HepG2 (cell line): ENCODE measurements around the gene IFNA6. TPM values are rescaled to one million over a fixed set of nuclear protein-coding genes. Genes with fewer than 3 reads are reported as not detected.

Experiments
- ATAC-seq: fragments of 200-7000 bp; cut with Tn5 transposase; 3 replicates; pipeline ENCODE4 v1.9.1; 2020; ENCODE audit warnings: mild to moderate bottlenecking, moderate library complexity
- BruUV-seq: library from RNA; stranded (reverse); fragments of 400-500 nt; replicated peaks from 2 replicates; lab custom pipeline; 2021; lab: Mats Ljungman, UMichigan
- CTCF ChIA-PET: fragments of 300-600 bp; formaldehyde crosslinking; extraction: SDS; loops from one replicate; lab custom pipeline; 2021; ENCODE audit warnings: low total read pairs, inconsistent platforms, low intra/inter-chr PET ratio; lab: Yijun Ruan, JAX
- POLR2A ChIA-PET: fragments of 350-600 bp; sonication (Branson Sonifier 250); formaldehyde crosslinking; loops from one replicate; lab custom pipeline; 2020; ENCODE audit warnings: antibody characterized with exemption, inconsistent platforms; lab: Yijun Ruan, JAX
- DNase-seq: peaks from one replicate; pipeline ENCODE4 v3.0.0-alpha.2; 2015; ENCODE audit warnings: low spot score
- FAIRE-seq: peaks from 3 replicates; lab custom pipeline; 2011; peaks lifted over from hg19 to GRCh38; lab: Jason Lieb, UNC
- H2AFZ ChIP-seq: one replicate; pipeline ENCODE4 v1.6.1; 2011; ENCODE audit warnings: low read length, inconsistent platforms
- H3K27ac ChIP-seq: fragments of 300-600 bp; 3 replicates; pipeline ENCODE4 v1.8.0; 2011; ENCODE audit warnings: mixed run types, mild to moderate bottlenecking, mixed read lengths, low read length, inconsistent platforms; ENCODE audit not compliant: insufficient read depth; ENCODE audit errors: extremely low read length
- H3K27me3 ChIP-seq, 2 experiments: fragments of 200-600 bp in 1 of 2; 2 replicates in 1 of 2; 3 replicates in 1 of 2; pipeline versions ENCODE4 v1.6.0 to v1.8.0; 2011; ENCODE audit warnings: low read length in 2 of 2, mild to moderate bottlenecking in 2 of 2, moderate library complexity in 2 of 2, inconsistent platforms in 1 of 2; ENCODE audit not compliant: insufficient read depth in 2 of 2, control insufficient read depth in 1 of 2
- H3K36me3 ChIP-seq, 2 experiments: fragments of 200-600 bp in 1 of 2; replicated peaks in 1 of 2; 2 replicates in 1 of 2; 3 replicates in 1 of 2; pipeline versions ENCODE4 v1.5.1 to v1.8.0; 2011; ENCODE audit warnings: low read length in 2 of 2, inconsistent platforms in 1 of 2; ENCODE audit not compliant: insufficient read depth in 2 of 2, control insufficient read depth in 1 of 2
- H3K4me1 ChIP-seq: 2 replicates; pipeline ENCODE4 v1.5.1; 2012; ENCODE audit warnings: low read length, inconsistent platforms; ENCODE audit not compliant: insufficient read depth
- H3K4me2 ChIP-seq: 2 replicates; pipeline ENCODE4 v1.6.0; 2011; ENCODE audit warnings: low read depth, low read length, inconsistent platforms
- H3K4me3 ChIP-seq, 3 experiments: fragments of 200-600 bp in 1 of 3; sonication (generic), shearing (Covaris generic) in 1 of 3; replicated peaks in 1 of 3; 2 replicates each; pipeline ENCODE4 v1.5.1; 2011 to 2016; ENCODE audit warnings: low read length in 3 of 3, inconsistent platforms in 2 of 3, low read depth in 2 of 3, mild to moderate bottlenecking in 2 of 3, control low read depth in 1 of 3, mixed read lengths in 1 of 3; ENCODE audit not compliant: insufficient read depth in 1 of 3
- H3K79me2 ChIP-seq: one replicate; pipeline ENCODE4 v1.6.1; 2011; ENCODE audit warnings: low read length, inconsistent platforms; ENCODE audit not compliant: insufficient read depth
- H3K9ac ChIP-seq: 2 replicates; pipeline ENCODE4 v1.6.0; 2011; ENCODE audit warnings: mild to moderate bottlenecking, low read depth, low read length, inconsistent platforms; ENCODE audit not compliant: insufficient read depth
- H3K9me3 ChIP-seq: 2 replicates; pipeline ENCODE4 v1.5.1; 2012; ENCODE audit warnings: mild to moderate bottlenecking, low read length
- H4K20me1 ChIP-seq: 2 replicates; pipeline ENCODE4 v1.6.0; 2011; ENCODE audit warnings: inconsistent platforms, mild to moderate bottlenecking, low read length, moderate library complexity; ENCODE audit not compliant: insufficient read depth
- HNRNPUL1 ChIP-seq: fragments of 200-400 bp; formaldehyde crosslinking; IDR thresholded peaks from 2 replicates; pipeline ENCODE4 v1.6.1; 2017; ENCODE audit warnings: low read depth, mild to moderate bottlenecking, low read length, moderate library complexity
- NCOA1 ChIP-seq: sonication (generic); formaldehyde crosslinking; IDR thresholded peaks from 2 replicates; pipeline ENCODE4 v1.9.0; 2021; ENCODE audit warnings: missing genetic modification reagents
- NR3C1 ChIP-seq: sonication (generic); formaldehyde crosslinking; IDR thresholded peaks from 2 replicates; pipeline ENCODE4 v1.4.0; 2020; ENCODE audit warnings: missing genetic modification reagents
- PPARG ChIP-seq: conservative IDR thresholded peaks from 2 replicates; pipeline ENCODE4 v1.6.1; 2016; ENCODE audit warnings: missing biosample characterization, missing genetic modification reagents
- RBM39 ChIP-seq: fragments of 200-400 bp; formaldehyde crosslinking; IDR thresholded peaks from one replicate; pipeline ENCODE4 v1.6.1; 2018; ENCODE audit warnings: antibody characterized with exemption, mild to moderate bottlenecking, low read depth, low read length; ENCODE audit not compliant: poor library complexity, severe bottlenecking
- RFX3 ChIP-seq: IDR thresholded peaks from 2 replicates; pipeline ENCODE4 v1.6.1; 2016; ENCODE audit warnings: missing biosample characterization, missing genetic modification reagents
- SAFB2 ChIP-seq: sonication (generic); formaldehyde crosslinking; IDR thresholded peaks from 2 replicates; pipeline ENCODE4 v1.5.1; 2020; ENCODE audit warnings: missing genetic modification reagents, low read depth, mild to moderate bottlenecking, borderline replicate concordance
- THYN1 ChIP-seq: sonication (generic); formaldehyde crosslinking; IDR thresholded peaks from 2 replicates; pipeline ENCODE4 v1.8.1; 2023; ENCODE audit warnings: low read depth, mild to moderate bottlenecking, moderate library complexity, missing genetic modification reagents, borderline replicate concordance
- ZFP37 ChIP-seq: sonication (generic); formaldehyde crosslinking; IDR thresholded peaks from 2 replicates; pipeline ENCODE4 v1.4.0; 2020; ENCODE audit warnings: missing genetic modification reagents, borderline replicate concordance
- ZIK1 ChIP-seq: sonication (generic); formaldehyde crosslinking; IDR thresholded peaks from 2 replicates; pipeline ENCODE4 v1.5.0; 2020; ENCODE audit warnings: mild to moderate bottlenecking, low read depth, missing genetic modification reagents, borderline replicate concordance
- ZNF776 ChIP-seq: sonication (generic); formaldehyde crosslinking; IDR thresholded peaks from 2 replicates; pipeline ENCODE4 v1.4.0; 2020; ENCODE audit warnings: mild to moderate bottlenecking, missing genetic modification reagents
- ZNF839 ChIP-seq: sonication (generic); formaldehyde crosslinking; IDR thresholded peaks from 2 replicates; pipeline ENCODE4 v1.4.0; 2020; ENCODE audit warnings: missing genetic modification reagents, mild to moderate bottlenecking, borderline replicate concordance
- WGBS: methylation state at CpG from one replicate; pipeline ENCODE4 v1.1.6; 2017; ENCODE audit warnings: low lambda C conversion rate; 5-methylcytosine and 5-hydroxymethylcytosine counted together
- in situ Hi-C: cut with HindIII; loops from 2 replicates; pipeline ENCODE4 v1.10.0; 2017; ENCODE audit warnings: low pct_unique_long_range_greater_than_20kb; ENCODE audit not compliant: extremely low pct_ligation_motif_present
- intact Hi-C: fragments of 100-400 bp; cut with micrococcal nuclease; formaldehyde crosslinking; loops from one replicate; pipeline ENCODE4 v1.10.0; 2022; ENCODE audit not compliant: unreplicated experiment
- polyA plus RNA-seq, 8 experiments: library from polyadenylated mRNA; depleted of rRNA in 3 of 8; stranded (reverse) in 7 of 8; unstranded in 1 of 8; fragments of >200 nt; fragmentation: Illumina TruSeq in 4 of 8; extraction: Trizol in 4 of 8; gene quantifications; 2 replicates each; pipeline versions ENCODE4 v1.2.1 to v1.2.3, GENCODE V29; 2011 to 2016; ENCODE audit warnings: low read depth in 4 of 8, missing spikeins in 1 of 8, mixed read lengths in 1 of 8; ENCODE audit not compliant: insufficient read depth in 1 of 8
- total RNA-seq, 5 experiments: library from RNA; depleted of rRNA; stranded (reverse); fragments of >200 nt; fragmentation: Illumina TruSeq; extraction: Trizol; gene quantifications; 2 replicates each; pipeline ENCODE4 v1.2.3, GENCODE V29; 2016; ENCODE audit warnings: low read depth in 1 of 5
- TF ChIP-seq, protein P1 (sequence below): sonication (generic); formaldehyde crosslinking; IDR thresholded peaks from 2 replicates; pipeline ENCODE4 v1.4.0; 2020; ENCODE audit warnings: mild to moderate bottlenecking, low read depth, missing genetic modification reagents

Gene IFNA6
- total and polyA plus RNA-seq, 2 of the 13 experiments (the other 11 are each of a cell fraction or from before 2014, with no cell fraction given), result not detected

DNA sequence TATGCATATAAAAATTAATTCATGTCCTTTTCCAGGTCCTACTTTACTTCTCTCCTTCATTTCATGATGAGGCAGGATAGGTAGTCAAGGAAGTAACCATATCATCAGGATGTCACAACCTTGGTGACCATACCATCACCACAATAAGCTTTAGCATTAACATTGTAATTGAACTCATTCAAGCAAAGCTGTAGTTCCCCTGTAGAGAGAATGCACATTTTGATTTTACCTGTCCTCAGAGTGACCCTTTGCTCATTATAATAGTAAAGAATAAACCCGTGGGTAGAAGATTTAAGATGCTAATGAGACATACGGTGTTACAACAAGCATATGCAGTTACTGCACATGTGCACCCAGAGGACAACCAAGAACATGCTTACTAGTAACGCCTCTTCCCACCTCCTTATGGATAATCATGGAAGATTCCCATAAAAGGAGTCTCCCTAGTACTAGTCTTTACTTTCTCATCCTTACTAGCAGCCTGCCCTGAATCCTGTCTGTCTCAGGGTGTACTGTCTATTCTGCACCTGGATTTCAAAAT lies 2.2 kb downstream of the IFNA6 start:
- DNase-seq (no peak), ATAC-seq (no peak), FAIRE-seq (no peak)
- Histone ChIP-seq H3K9me3 (no peaks in the 10 kb centered on the region), H3K36me3 (no peaks in the 10 kb centered on the region), H3K4me2 (no peak overlapping the region), H3K9ac (no peak overlapping the region), H4K20me1 (no peaks in the 10 kb centered on the region), H3K4me1 (no peaks in the 10 kb centered on the region), H2AFZ (no peak overlapping the region), H3K27me3 (no peaks in the 10 kb centered on the region), H3K4me3 (no peak overlapping the region), H3K27ac (no peak overlapping the region), H3K79me2 (no peaks in the 10 kb centered on the region)
- ChIA-PET CTCF (no interaction called here), POLR2A (no interaction called here)
- intact Hi-C loops (no loop called here), in situ Hi-C loops (no loop called here)
- WGBS, result 5% methylated on average over 2 of the region's 3 CpGs
- BruUV-seq, result no TSS peak
- TF ChIP-seq NCOA1 (CRISPR knock-in tag) (no peak), THYN1 (CRISPR knock-in tag) (no peak), RBM39 (no peak), ZNF839 (no peak), RFX3 (CRISPR knock-in tag) (no peak), ZIK1 (no peak), HNRNPUL1 (no peak)

DNA sequence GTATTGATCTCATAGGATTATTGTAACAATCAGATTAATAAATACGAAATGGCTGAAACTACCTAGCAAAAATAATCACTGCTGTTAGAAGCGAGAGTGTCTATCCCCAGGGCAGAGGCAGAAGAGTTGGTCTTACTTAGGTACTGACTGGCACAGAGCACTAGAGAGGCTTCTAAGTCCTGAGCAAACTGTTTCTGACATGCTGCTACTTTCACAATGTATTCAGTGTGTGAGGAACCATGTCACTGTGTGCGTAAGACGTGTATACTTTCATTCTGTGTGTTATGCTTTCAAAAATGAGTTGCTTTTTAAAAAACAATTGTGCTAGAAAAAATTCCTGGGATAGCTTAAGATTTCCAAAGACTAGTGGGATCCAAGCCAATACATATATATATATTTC lies 10.0 kb downstream of the IFNA6 start:
- FAIRE-seq, result no peak
- Histone ChIP-seq H2AFZ (no peak overlapping the region), H4K20me1 (no peaks in the 10 kb centered on the region), H3K27ac (no peak overlapping the region), H3K79me2 (no peaks in the 10 kb centered on the region), H3K4me1 (0 out of 2 replicates have a peak, but pooled peaks cover 7% of the 10 kb centered on the region), H3K27me3 (no peaks in the 10 kb centered on the region), H3K36me3 (no peaks in the 10 kb centered on the region), H3K4me2 (no peak overlapping the region), H3K4me3 (no peak overlapping the region), H3K9me3 (no peaks in the 10 kb centered on the region), H3K9ac (no peak overlapping the region)
- no peak for DNase-seq
- no TSS peak for BruUV-seq
- in situ Hi-C loops, result no loop called here
- intact Hi-C loops, result no loop called here
- 20% methylated on average over 4 of the region's 4 CpGs for WGBS
- CTCF ChIA-PET, result no interaction called here
- ATAC-seq, result no peak
- TF ChIP-seq SAFB2 (no peak), NR3C1 (CRISPR knock-in tag) (no peak), ZFP37 (CRISPR knock-in tag) (no peak), PPARG (CRISPR knock-in tag) (no peak), ZNF776 (CRISPR knock-in tag) (no peak)
- TF ChIP-seq, protein P1, sequence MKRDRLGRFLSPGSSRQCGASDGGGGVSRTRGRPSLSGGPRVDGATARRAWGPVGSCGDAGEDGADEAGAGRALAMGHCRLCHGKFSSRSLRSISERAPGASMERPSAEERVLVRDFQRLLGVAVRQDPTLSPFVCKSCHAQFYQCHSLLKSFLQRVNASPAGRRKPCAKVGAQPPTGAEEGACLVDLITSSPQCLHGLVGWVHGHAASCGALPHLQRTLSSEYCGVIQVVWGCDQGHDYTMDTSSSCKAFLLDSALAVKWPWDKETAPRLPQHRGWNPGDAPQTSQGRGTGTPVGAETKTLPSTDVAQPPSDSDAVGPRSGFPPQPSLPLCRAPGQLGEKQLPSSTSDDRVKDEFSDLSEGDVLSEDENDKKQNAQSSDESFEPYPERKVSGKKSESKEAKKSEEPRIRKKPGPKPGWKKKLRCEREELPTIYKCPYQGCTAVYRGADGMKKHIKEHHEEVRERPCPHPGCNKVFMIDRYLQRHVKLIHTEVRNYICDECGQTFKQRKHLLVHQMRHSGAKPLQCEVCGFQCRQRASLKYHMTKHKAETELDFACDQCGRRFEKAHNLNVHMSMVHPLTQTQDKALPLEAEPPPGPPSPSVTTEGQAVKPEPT (CRISPR knock-in tag), result no peak
- POLR2A ChIA-PET, result no interaction called here
